KOPT-K1 (cell line): ENCODE measurements around the gene BRD3.

Experiments
- H3K27ac ChIP-seq: fragments of 200-600 bp; sonication (generic); 2 replicates; pipeline ENCODE4 v1.5.1; 2016; ENCODE audit warnings: antibody characterized with exemption, mild to moderate bottlenecking, low read depth, low read length; ENCODE audit not compliant: poor library complexity, severe bottlenecking
- H3K36me3 ChIP-seq: fragments of 200-600 bp; sonication (generic); 2 replicates; pipeline ENCODE4 v1.5.1; 2017; ENCODE audit warnings: antibody characterized with exemption, mild to moderate bottlenecking, low read length, moderate library complexity; ENCODE audit not compliant: insufficient read depth
- H3K9me3 ChIP-seq: fragments of 200-600 bp; sonication (generic); 2 replicates; pipeline ENCODE4 v1.5.1; 2017; ENCODE audit warnings: antibody characterized with exemption, low read length, mild to moderate bottlenecking; ENCODE audit not compliant: insufficient read depth, poor library complexity, severe bottlenecking

BRD3 gene

DNA sequence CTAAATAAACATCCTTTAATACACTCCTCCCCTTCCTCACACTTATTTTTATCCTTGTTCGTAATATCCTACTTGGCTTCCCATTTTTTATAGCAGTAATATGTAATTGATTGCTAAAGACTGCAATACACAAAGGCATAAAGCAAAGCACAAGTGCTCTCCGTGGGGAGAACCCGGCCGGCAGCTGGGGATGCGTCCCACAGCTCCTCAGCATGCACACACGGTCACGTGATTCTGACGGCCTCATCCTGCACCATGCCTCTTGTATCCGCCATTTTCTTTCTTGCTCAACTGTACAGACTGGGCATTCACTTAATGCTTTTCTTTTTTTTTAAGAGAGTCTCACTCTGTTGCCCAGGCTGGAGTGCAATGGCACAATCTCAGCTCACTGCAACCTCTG lies 39.8 kb downstream of the BRD3 start:
- Histone ChIP-seq H3K27ac (no peak overlapping the region), H3K36me3 (peaks cover 37% of the 10 kb centered on the region), H3K9me3 (no peaks in the 10 kb centered on the region)

GRCh38 chr9:134027561-134027960 lies 40.3 kb downstream of the BRD3 start:
- no peak overlapping the region for H3K27ac ChIP-seq
- no peaks in the 10 kb centered on the region for H3K9me3 ChIP-seq
- peaks cover 32% of the 10 kb centered on the region for H3K36me3 ChIP-seq

DNA sequence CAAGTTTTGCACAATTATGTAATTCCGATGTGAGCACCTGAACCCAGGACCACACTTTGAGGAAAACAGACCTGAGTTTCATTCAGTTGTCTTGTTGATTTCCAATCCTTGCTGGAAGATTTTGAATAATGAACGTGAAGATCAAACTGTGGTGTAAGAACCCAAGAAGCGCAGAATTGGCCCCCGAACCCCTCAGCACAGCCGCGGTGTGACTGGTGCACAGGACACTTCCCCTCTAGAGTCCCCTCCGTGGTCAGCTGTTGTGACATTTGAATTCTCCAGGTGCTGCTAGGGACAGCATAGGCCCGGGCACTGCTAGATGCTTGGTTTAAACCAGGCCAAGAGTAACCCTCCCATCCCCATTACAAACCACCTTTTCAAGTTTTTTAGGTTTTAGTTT lies 40.8 kb downstream of the BRD3 start:
- no peaks in the 10 kb centered on the region for H3K9me3 ChIP-seq
- H3K36me3 ChIP-seq, result peaks cover 27% of the 10 kb centered on the region
- H3K27ac ChIP-seq, result no peak overlapping the region

GRCh38 chr9:134026581-134026980 lies 41.2 kb downstream of the BRD3 start:
- Histone ChIP-seq H3K36me3 (peaks cover 23% of the 10 kb centered on the region), H3K9me3 (no peaks in the 10 kb centered on the region), H3K27ac (peak overlapping the region; percentile 49)

GRCh38 chr9:134025606-134026541 lies 42.0 kb downstream of the BRD3 start:
- peaks cover 18% of the 10 kb centered on the region for H3K36me3 ChIP-seq
- H3K9me3 ChIP-seq, result no peaks in the 10 kb centered on the region
- H3K27ac ChIP-seq, result peak overlapping the region; percentile 49

- peak within 1 kb of the TSS; percentile 49 for H3K27ac ChIP-seq
- H3K9me3 ChIP-seq, result no peaks in the 10 kb centered on the region
- peaks cover 10% of the 10 kb centered on the region; the same call in 1 of the 2 replicates for H3K36me3 ChIP-seq
These were observed 42.8 kb downstream of the BRD3 start, which contains the start of gene BRD3OS for GRCh38 chr9:134024828-134025605. BRD3OS (plus strand) TSS chr9:134025481; CDS start chr9:134026748, 1,267 bp downstream.

GRCh38 chr9:134024214-134024792 lies 43.5 kb downstream of the BRD3 start:
- H3K27ac ChIP-seq, result no peak overlapping the region
- H3K9me3 ChIP-seq, result no peaks in the 10 kb centered on the region
- peaks cover 4% of the 10 kb centered on the region; the same call in 1 of the 2 replicates for H3K36me3 ChIP-seq

DNA sequence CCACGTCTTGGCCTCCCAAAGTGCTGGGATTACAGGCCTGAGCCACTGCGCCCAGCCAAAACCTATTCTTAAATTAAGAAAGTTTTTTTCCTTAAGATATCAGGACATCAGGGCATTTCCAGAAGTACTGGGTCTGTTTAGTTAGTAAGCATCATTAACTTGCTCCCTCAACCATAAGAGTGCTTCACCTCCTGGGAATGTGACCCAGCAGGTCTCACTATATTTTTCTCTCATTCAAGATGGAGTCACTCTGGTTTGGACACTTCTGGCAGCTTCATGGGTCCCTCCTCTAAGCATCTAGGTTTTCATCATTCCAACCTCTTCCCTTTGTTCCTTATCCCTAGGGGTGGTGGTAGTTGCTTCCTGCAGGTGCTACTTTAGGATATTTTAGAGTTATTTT lies 52.9 kb downstream of the BRD3 start:
- no peak overlapping the region for H3K27ac ChIP-seq
- peaks cover 21% of the 10 kb centered on the region for H3K9me3 ChIP-seq
- no peaks in the 10 kb centered on the region for H3K36me3 ChIP-seq

DNA sequence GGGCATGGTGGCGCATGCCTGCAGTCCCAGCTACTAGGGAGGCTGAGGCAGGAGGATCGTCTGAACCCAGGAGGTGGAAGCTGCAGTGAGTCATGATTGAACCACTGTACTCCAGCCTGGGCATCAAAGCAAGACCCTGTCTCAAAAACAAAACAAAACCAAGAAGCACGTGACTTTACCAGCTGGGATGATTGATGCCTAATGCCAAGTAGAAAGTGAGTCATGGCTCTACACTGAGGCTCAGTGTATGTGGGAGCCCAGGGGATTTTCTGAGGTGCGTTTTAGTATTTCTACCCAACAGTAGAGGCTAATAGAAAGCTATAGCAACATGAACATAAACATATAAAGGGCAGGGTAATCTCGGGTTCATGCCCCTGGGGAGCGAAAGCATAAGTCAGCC lies 56.4 kb downstream of the BRD3 start:
- H3K9me3 ChIP-seq, result peaks cover 21% of the 10 kb centered on the region
- H3K27ac ChIP-seq, result no peak overlapping the region
- H3K36me3 ChIP-seq, result no peaks in the 10 kb centered on the region

DNA sequence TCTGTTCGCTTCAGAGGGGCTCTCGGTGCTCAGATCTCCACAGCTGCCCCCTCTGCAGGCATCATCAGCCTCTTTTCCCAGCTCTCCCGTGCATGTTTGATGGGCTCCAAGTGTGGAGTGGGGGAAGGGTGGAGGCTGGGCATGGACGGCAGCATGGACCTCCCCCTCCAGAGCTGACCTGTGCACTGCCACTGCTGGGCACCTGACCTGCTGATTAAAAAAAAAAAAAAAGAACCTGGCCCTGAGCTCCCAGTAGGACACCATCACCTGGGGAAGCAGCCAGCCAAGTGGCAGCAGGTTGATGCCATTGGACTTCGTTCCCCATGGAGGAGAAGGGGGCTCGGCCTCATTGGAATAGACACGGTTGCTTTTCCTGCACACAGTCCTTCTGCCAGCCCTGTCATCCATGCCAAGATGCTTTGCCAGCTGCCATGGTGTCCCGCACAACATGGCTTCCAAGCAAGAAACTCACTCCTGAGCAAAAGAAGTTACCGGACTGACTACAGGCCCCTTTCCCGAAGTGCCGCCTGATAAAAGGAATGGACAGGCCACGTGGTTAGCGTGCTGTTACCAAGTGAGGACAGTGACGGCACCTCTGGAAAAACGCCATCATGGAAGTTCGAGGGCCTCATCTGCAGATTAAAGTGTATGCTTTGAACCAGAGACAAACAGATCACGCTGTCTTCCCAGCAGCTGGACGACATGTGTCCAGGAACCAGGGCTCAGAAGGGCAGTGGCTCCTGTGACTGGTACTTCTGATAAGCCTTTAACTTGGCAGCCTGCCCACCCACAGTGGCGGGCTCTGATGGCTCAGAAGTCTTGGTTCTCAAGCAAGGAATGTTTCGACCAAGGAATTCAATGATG lies 57.3 kb downstream of the BRD3 start:
- Histone ChIP-seq H3K36me3 (no peaks in the 10 kb centered on the region), H3K27ac (no peak overlapping the region), H3K9me3 (peaks cover 21% of the 10 kb centered on the region)

DNA sequence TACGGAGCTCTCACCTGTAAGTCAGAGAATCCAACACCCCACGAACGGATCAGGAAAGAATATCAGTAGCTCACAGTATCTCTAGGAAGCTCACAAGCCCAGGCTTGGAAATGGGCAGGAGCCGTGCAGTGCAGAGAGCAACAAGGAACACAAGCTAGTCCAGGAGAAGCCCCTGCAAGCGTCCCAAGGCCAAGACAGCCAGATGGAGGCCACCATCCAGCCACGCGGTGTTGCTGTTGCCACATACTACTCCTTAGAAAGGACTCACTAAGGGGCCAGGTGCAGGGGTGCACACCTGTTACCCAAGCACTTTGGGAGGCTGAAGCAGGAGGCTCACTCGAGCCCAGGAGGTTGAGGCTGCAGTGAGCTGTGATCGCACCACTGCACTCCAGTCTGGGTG lies 60.3 kb downstream of the BRD3 start:
- H3K36me3 ChIP-seq, result no peaks in the 10 kb centered on the region
- peaks cover 13% of the 10 kb centered on the region for H3K9me3 ChIP-seq
- no peak overlapping the region for H3K27ac ChIP-seq

DNA sequence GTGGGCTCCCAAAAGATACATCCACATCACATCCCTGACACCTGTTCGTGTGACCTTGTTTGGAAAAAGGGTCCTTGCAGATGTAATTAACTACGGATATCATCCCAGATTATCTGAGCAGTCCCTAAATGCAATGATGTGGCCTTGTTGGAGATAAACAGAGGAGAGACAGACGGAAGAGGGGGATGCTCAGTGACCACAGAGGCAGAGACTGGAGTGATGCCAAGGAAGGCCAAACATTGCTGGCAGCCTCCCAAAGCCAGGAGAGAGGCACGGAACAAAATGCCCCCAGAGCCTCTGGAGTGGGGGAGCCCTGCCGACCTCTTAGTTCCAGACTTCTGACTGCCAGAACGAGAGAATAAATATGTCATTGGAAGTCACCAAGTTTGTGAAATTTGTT lies 60.7 kb downstream of the BRD3 start:
- no peaks in the 10 kb centered on the region for H3K36me3 ChIP-seq
- no peak overlapping the region for H3K27ac ChIP-seq
- H3K9me3 ChIP-seq, result peaks cover 13% of the 10 kb centered on the region

DNA sequence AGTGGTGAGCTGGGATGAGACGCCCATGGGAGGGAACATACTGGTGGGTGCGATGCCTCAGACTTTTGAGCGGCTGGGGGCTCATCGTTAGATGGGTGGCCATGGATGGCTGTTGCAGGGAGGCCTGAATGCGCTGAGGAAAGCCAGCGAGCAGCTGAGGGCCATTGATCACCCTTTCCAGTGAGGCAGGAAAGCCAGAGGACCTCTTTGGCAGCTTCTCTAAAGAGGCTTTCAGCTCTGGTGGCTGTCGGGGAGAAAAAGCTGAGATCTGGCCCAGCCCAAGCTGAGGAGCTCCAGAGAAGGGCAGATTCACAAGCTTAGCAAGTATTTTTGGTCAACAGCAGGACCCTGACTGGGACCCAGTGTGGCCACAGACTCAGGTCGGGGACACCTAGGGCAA lies 62.4 kb downstream of the BRD3 start:
- Histone ChIP-seq H3K9me3 (no peaks in the 10 kb centered on the region), H3K36me3 (no peaks in the 10 kb centered on the region), H3K27ac (no peak overlapping the region)

GRCh38 chr9:134004881-134005280 lies 62.9 kb downstream of the BRD3 start:
- Histone ChIP-seq H3K9me3 (no peaks in the 10 kb centered on the region), H3K27ac (no peak overlapping the region)

More at GRCh38 chr9:134004881-134005280, 62.9 kb downstream of the BRD3 start:
- H3K36me3 ChIP-seq, result no peaks in the 10 kb centered on the region
